Measurements from ENCODE around the gene TANGO6.
A peak's percentile ranks its signal among the peaks of the same experiment; 100 is the strongest.
"Not testable (repeated sequence)": the region's sequence is repeated elsewhere in the genome, so short reads cannot be mapped to it uniquely, and the experiment has no call there.

Gene TANGO6

DNA sequence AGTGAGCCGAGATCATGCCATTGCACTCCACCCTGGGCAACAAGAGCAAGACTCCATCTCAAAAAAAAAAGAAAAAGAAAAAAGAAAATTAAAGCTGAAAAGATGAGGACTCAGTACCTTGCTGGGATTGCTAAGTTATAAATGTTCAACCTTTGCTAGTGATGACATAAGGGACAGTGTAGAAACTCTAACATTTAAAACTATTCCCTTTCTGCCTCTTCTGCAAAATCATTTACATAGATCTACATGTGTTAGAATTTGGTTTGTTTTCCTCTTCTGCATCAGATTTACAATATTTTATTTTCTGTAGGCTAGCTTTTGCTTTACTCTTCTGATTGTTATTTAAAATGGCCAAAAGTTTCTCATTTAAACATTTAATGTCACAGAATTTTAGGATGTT is 212.6 kb downstream of the TANGO6 start:
- no peak for DNase-seq (ENCODE audit: low read depth in 2 of 2)

DNA sequence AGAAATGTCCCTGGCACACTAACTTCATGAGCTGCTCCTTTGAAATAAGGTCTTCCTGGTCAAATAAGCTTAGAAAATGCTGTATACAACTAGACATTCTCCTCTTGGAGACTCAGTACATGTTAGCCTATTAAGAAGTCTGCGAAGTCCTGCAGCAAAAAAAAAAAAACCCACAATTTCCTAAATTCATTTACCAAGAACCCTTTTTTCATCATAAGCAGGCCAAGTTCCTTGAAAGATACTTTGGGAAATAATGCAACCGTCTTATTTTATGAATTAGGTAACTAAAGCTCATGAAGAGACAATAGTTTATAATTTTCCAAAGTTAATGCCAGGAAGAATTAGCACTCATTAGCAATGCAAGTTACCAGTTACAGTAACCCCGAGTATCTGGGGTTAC is 213.1 kb downstream of the TANGO6 start:
- DNase-seq (ENCODE audit: low read depth in 2 of 2), result no peak

- peak; percentile 66 to 67 for DNase-seq (ENCODE audit: low read depth in 2 of 2)
Observed at GRCh38 chr16:69057400-69058378, 214.4 kb downstream of the TANGO6 start.

DNA sequence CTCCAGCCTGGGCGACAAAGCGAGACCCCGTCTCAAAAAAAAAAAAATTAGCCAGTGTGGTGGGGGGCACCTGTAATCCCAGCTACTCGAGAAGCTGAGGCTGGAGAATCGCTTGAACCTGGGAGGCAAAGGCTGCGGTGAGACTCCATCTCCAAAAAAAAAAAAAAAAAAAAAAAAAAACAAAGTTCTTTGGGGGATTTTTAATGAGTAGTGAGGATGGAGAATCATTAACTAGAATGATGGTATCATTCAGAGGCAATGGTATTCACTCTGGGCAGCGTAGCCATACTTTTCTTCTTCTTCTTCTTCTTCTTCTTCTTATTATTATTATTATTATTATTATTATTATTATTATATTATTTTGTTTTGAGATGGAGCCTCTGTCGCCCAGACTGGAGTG is 220.2 kb downstream of the TANGO6 start:
- not testable (repeated sequence) for DNase-seq (ENCODE audit: low read depth in 2 of 2)

GRCh38 chr16:69064124-69064763 is 220.9 kb downstream of the TANGO6 start:
- no peak for DNase-seq (ENCODE audit: low read depth in 2 of 2)

- no peak for DNase-seq (ENCODE audit: low read depth in 2 of 2)
Observed at GRCh38 chr16:69064764-69065313, 221.5 kb downstream of the TANGO6 start.

GRCh38 chr16:69069504-69069903 is 226.2 kb downstream of the TANGO6 start:
- no peak for DNase-seq (ENCODE audit: low read depth in 2 of 2)

- DNase-seq (ENCODE audit: low read depth in 2 of 2), result no peak
Observed at GRCh38 chr16:69071036-69071435, 227.7 kb downstream of the TANGO6 start.

DNA sequence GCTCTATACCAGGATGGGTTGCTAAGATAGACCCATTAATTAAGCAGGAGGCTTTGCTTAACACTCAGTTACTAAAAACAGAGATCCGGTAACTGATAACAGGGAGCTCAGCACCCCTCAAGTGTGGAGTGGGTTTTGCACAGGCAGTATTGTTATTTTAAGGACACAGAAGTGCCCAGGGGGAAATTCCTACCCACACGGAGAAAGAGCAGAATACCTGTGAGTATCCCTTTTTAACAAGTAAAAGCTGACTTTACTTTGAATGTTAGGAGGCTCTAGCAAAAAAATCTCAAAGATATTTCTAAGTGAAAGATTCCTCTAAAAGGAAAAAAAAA is 229.3 kb downstream of the TANGO6 start:
- DNase-seq (ENCODE audit: low read depth in 2 of 2), result no peak

- DNase-seq (ENCODE audit: low read depth in 2 of 2), result peak; percentile 24 to 29
Observed at GRCh38 chr16:69073181-69073702, 229.9 kb downstream of the TANGO6 start.

GRCh38 chr16:69077251-69077650 is 233.9 kb downstream of the TANGO6 start:
- DNase-seq (ENCODE audit: low read depth in 2 of 2), result no peak

DNA sequence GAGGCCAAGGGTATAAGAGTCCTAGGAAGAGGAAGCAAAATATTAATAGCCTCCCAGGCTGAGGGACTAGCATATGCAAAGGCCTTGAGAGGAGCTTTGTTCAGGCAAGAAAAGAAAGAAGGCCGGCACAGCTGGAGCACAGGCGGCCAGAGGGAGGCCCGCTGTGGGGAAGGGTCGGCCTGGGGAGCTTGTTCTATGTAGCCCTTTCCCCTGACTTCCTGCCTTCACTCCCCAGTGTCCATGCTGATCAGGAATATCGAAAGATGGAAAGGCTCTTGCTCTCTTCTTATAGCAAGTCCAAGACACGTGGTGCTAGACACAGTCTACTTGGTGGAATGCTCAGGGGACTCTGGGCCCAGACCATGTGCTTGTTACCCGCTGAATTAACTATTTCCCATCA is 234.7 kb downstream of the TANGO6 start:
- no peak for DNase-seq (ENCODE audit: low read depth in 2 of 2)

GRCh38 chr16:69079697-69080096 is 236.4 kb downstream of the TANGO6 start:
- no peak for DNase-seq (ENCODE audit: low read depth in 2 of 2)

GRCh38 chr16:69083306-69083941 is 240.1 kb downstream of the TANGO6 start:
- no peak for DNase-seq (ENCODE audit: low read depth in 2 of 2)

GRCh38 chr16:69084289-69084688 is 241.0 kb downstream of the TANGO6 start:
- DNase-seq (ENCODE audit: low read depth in 2 of 2), result peak; percentile 12 to 15

GRCh38 chr16:69085032-69085695 is 241.8 kb downstream of the TANGO6 start:
- DNase-seq (ENCODE audit: low read depth in 2 of 2), result no peak

DNA sequence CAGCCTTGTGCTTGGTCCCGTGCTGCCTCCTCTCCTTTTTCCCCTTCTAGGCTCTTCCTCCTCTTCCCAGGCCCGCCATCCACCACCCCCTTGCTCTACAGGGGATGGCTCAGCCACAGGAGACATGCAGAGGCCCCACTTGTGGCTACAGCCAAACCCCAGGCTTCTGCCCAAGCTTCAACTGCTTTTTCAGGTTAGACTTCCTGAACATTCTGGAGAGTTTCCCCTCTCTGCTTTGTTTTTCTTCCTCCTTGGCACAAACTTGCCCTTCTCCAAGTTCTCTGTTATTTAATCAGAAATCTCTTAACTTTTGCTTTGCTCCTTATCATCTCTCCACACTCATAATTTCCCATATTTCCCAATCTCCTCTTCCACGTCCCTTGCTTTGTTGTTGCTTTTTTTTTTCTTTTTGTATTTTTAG is 243.8 kb downstream of the TANGO6 start:
- no peak for DNase-seq (ENCODE audit: low read depth in 2 of 2)

DNA sequence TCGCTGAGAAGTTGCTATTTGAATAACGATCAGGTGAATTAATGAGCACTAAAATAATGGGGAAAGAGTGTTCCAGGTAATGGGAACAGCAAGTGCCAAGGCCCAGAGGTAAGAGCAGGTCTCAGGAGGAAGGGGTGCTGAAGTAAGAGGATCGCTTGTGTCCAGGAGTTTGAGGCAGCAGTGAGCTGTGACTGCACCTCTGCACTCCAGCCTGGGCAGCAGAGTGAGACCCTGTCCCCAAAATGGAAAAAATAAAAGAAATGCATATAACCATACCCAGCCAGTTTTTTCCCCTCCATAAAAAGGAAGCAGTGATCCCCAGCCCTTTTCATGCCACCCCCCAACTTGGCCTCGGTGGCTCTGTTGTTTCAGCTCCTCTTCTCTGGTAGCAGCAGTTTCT is 245.4 kb downstream of the TANGO6 start:
- no peak for DNase-seq (ENCODE audit: low read depth in 2 of 2)

- DNase-seq (ENCODE audit: low read depth in 2 of 2), result no peak
Observed at GRCh38 chr16:69089091-69089910, 246.0 kb downstream of the TANGO6 start.

GRCh38 chr16:69093974-69094373 is 250.6 kb downstream of the TANGO6 start:
- no peak for DNase-seq (ENCODE audit: low read depth in 2 of 2)

DNA sequence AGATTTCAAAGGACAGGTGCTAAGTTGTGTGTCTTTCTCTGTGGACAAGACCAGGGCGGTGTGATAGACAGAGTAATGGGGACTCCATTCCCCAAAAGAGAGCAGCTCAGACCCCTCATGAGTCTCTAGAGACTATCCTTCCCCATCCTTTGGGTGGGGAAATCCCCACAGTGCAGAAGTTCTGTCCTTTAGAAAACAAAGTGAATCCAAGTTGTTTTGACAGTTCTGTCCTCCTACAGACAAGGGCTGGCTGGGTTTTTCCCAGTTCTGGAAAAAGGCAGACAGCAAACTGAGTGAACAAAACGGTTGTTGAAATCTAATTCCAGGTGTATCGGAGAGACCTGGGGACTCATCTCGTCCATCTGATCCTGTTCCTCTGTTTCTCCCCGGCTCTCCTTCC is 251.2 kb downstream of the TANGO6 start:
- DNase-seq (ENCODE audit: low read depth in 2 of 2), result no peak
